DND-41 (cell line): ENCODE results near the gene CARNS1.

Experiments
- ATAC-seq: fragments of 200-7000 bp; cut with Tn5 transposase; 3 replicates; pipeline ENCODE4 v1.9.1; 2021; ENCODE audit warnings: low read depth; ENCODE audit not compliant: insufficient read depth
- DNase-seq: peaks from one replicate; pipeline ENCODE4 v3.0.0-alpha.2; 2020
- H2AFZ ChIP-seq: 2 replicates; pipeline ENCODE4 v1.6.0; 2012; ENCODE audit warnings: low read depth, low read length
- H3K27ac ChIP-seq: 2 replicates; pipeline ENCODE4 v1.5.1; 2012; ENCODE audit warnings: low read length, inconsistent platforms
- H3K27me3 ChIP-seq: fragments of 200-600 bp; sonication (generic); 2 replicates; pipeline ENCODE4 v1.6.0; 2012; ENCODE audit warnings: low read length, mild to moderate bottlenecking, inconsistent platforms; ENCODE audit not compliant: insufficient read depth, poor library complexity
- H3K36me3 ChIP-seq: 2 replicates; pipeline ENCODE4 v1.5.1; 2012; ENCODE audit warnings: low read length, inconsistent platforms; ENCODE audit not compliant: insufficient read depth
- H3K4me1 ChIP-seq: 2 replicates; pipeline ENCODE4 v1.5.1; 2012; ENCODE audit warnings: mild to moderate bottlenecking, low read length; ENCODE audit not compliant: insufficient read depth
- H3K4me2 ChIP-seq: 2 replicates; pipeline ENCODE4 v1.6.0; 2012; ENCODE audit warnings: mild to moderate bottlenecking, moderate library complexity, low read length, inconsistent platforms; ENCODE audit not compliant: insufficient read depth
- H3K4me3 ChIP-seq, 2 experiments: fragments of 200-600 bp in 1 of 2; shearing (Covaris generic) in 1 of 2; 2 replicates each; pipeline ENCODE4 v1.5.1; 2012 to 2016; ENCODE audit warnings: inconsistent platforms in 2 of 2, low read length in 2 of 2, mild to moderate bottlenecking in 2 of 2, low read depth in 1 of 2, moderate library complexity in 1 of 2
- H3K79me2 ChIP-seq: 2 replicates; pipeline ENCODE4 v1.6.0; 2012; ENCODE audit warnings: low read length, inconsistent platforms; ENCODE audit not compliant: insufficient read depth
- H3K9ac ChIP-seq: 2 replicates; pipeline ENCODE4 v1.6.0; 2012; ENCODE audit warnings: low read depth, mild to moderate bottlenecking, inconsistent platforms, low read length, moderate library complexity
- H3K9me3 ChIP-seq: 2 replicates; pipeline ENCODE4 v1.5.1; 2012; ENCODE audit warnings: low read length, moderate library complexity, mild to moderate bottlenecking, inconsistent platforms; ENCODE audit not compliant: insufficient read depth, severe bottlenecking
- H4K20me1 ChIP-seq: 2 replicates; pipeline ENCODE4 v1.6.0; 2012; ENCODE audit warnings: low read length; ENCODE audit not compliant: insufficient read depth
- CTCF ChIP-seq: IDR thresholded peaks from 2 replicates; pipeline ENCODE4 v1.5.1; 2012; ENCODE audit warnings: borderline replicate concordance, low read length, moderate library complexity, mild to moderate bottlenecking; ENCODE audit not compliant: poor library complexity, severe bottlenecking; ENCODE audit errors: extremely low read depth
- EZH2 ChIP-seq: IDR thresholded peaks from 3 replicates; pipeline ENCODE4 v1.6.1; 2012; ENCODE audit warnings: borderline replicate concordance, low read depth, mild to moderate bottlenecking, moderate library complexity, low read length, inconsistent platforms; ENCODE audit not compliant: severe bottlenecking

CARNS1 gene

GRCh38 chr11:67382276-67383136 is 33.0 kb upstream of the CARNS1 start:
- TF ChIP-seq EZH2 (no peak), CTCF (peak; percentile 100)

DNA sequence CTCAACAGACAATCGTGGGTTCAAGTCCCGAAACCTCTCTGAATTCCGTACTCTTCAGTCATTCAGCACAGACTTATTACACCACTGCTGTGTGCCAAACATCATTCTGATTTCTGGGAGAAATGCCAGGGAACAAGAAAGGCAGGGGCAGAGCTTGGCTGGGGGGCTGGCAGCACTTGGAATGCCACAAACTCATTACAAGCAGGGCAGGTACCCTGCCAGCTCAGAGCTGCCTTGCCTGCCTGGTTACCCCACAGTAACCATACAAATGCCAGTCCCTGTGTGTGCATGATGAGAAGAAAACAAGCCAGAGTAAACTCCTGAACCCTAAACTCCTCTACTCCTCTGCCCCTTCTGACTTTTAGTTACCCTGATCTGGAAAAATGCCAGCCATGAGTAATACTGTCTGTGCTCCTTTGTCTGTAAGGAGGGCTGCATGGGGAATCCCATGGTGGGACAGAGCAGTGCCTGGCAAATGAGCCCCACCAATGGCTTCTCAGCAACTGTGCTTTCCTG is 30.6 kb upstream of the CARNS1 start:
- H3K4me3 ChIP-seq: no peak overlapping the region
- H3K4me1 ChIP-seq: peaks cover 3% of the 10 kb centered on the region; the same call in 1 of the 2 replicates
- no peak for DNase-seq
- H3K27ac ChIP-seq: no peak overlapping the region
- no peaks in the 10 kb centered on the region for H3K27me3 ChIP-seq
- H3K79me2 ChIP-seq: peaks cover 3% of the 10 kb centered on the region; the same call in 1 of the 2 replicates
- H3K4me2 ChIP-seq: no peak overlapping the region
- H3K36me3 ChIP-seq: no peaks in the 10 kb centered on the region
- H4K20me1 ChIP-seq: no peaks in the 10 kb centered on the region
- no peak for ATAC-seq
- TF ChIP-seq EZH2 (no peak), CTCF (no peak)
- no peak overlapping the region for H3K9ac ChIP-seq
- H3K9me3 ChIP-seq: no peaks in the 10 kb centered on the region
- H2AFZ ChIP-seq: no peak overlapping the region

More at GRCh38 chr11:67382276-67383136, 33.0 kb upstream of the CARNS1 start:
- no peaks in the 10 kb centered on the region for H3K27me3 ChIP-seq
- H3K4me3 ChIP-seq: no peak overlapping the region
- no peak overlapping the region for H3K9ac ChIP-seq
- DNase-seq (peak; percentile 84), ATAC-seq (peak; percentile 96)
- H3K4me1 ChIP-seq: peaks cover 3% of the 10 kb centered on the region; the same call in 1 of the 2 replicates
- H3K79me2 ChIP-seq: no peaks in the 10 kb centered on the region
- H2AFZ ChIP-seq: no peak overlapping the region
- H4K20me1 ChIP-seq: no peaks in the 10 kb centered on the region
- H3K36me3 ChIP-seq: no peaks in the 10 kb centered on the region
- no peak overlapping the region for H3K4me2 ChIP-seq
- H3K9me3 ChIP-seq: no peaks in the 10 kb centered on the region
- no peak overlapping the region for H3K27ac ChIP-seq

GRCh38 chr11:67387069-67387468 is 28.4 kb upstream of the CARNS1 start:
- no peaks in the 10 kb centered on the region for H4K20me1 ChIP-seq
- peaks cover 19% of the 10 kb centered on the region for H3K4me1 ChIP-seq
- H3K79me2 ChIP-seq: peaks cover 18% of the 10 kb centered on the region
- no peaks in the 10 kb centered on the region for H3K27me3 ChIP-seq
- H3K9me3 ChIP-seq: no peaks in the 10 kb centered on the region
- ATAC-seq (no peak), DNase-seq (no peak)
- TF ChIP-seq EZH2: no peak
- no peak for TF ChIP-seq CTCF
- H2AFZ ChIP-seq: no peak overlapping the region
- H3K27ac ChIP-seq: no peak overlapping the region
- no peak overlapping the region for H3K9ac ChIP-seq
- no peak overlapping the region for H3K4me2 ChIP-seq
- H3K36me3 ChIP-seq: no peaks in the 10 kb centered on the region
- H3K4me3 ChIP-seq: no peak overlapping the region
